Ovary (tissue), 3 donors: ENCODE data around the gene IQCN.

Source experiments
- POLR2A ChIP-seq: fragments of 450-650 bp; IDR thresholded peaks from one replicate; pipeline ENCODE4 v1.6.1; 2017; ENCODE audit warnings: antibody characterized with exemption, mild to moderate bottlenecking, moderate library complexity
- TF ChIP-seq, protein P1 (sequence below), 3 donors: fragments of 450-650 bp in 2 of 3; fragments of 200-600 bp in 1 of 3; IDR thresholded peaks; one replicate each; pipeline versions ENCODE4 v1.5.1 to v1.8.0; 2016 to 2022; ENCODE audit warnings: antibody characterized with exemption in 3 of 3, mild to moderate bottlenecking in 1 of 3
- donor health status: DM: no; HTN: no; CAD: no.

DNA sequence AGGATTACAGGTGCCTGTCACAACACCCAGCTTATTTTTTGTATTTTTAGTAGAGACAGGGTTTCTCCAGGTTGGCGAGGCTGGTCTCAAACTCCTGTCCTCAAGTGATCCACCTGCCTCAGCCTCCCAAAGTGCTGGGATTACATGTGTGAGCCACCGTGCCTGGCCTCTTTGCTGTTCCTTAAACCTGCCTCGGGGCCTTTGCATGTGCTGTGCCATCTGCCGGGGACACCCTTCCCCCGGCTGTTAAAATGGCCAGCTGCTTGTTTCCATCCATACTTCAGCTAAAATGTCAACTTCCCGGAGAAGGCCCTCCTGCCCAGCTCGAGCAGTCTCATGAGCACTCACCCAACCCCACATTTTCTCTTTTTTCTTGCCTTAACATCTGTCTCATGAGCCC, 29.0 kb downstream of the IQCN start:
- TF ChIP-seq, protein P1, sequence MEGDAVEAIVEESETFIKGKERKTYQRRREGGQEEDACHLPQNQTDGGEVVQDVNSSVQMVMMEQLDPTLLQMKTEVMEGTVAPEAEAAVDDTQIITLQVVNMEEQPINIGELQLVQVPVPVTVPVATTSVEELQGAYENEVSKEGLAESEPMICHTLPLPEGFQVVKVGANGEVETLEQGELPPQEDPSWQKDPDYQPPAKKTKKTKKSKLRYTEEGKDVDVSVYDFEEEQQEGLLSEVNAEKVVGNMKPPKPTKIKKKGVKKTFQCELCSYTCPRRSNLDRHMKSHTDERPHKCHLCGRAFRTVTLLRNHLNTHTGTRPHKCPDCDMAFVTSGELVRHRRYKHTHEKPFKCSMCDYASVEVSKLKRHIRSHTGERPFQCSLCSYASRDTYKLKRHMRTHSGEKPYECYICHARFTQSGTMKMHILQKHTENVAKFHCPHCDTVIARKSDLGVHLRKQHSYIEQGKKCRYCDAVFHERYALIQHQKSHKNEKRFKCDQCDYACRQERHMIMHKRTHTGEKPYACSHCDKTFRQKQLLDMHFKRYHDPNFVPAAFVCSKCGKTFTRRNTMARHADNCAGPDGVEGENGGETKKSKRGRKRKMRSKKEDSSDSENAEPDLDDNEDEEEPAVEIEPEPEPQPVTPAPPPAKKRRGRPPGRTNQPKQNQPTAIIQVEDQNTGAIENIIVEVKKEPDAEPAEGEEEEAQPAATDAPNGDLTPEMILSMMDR (IDR thresholded peaks at IDR 0.05), result no peak
- TF ChIP-seq POLR2A, result no peak
